ENCODE measurements around the gene RNGTT. TPM values are rescaled to one million over a fixed set of nuclear protein-coding genes. Genes with fewer than 3 reads are reported as not detected.
"Not testable (repeated sequence)": the region's sequence is repeated elsewhere in the genome, so short reads cannot be mapped to it uniquely, and the experiment has no call there.

RNGTT gene
- total RNA-seq, 3 donors from 2014 or later, result 8.4 to 11.6 (median 9.4) TPM

GRCh38 chr6:88952065-88952704, 11.2 kb downstream of the RNGTT start:
- Histone ChIP-seq H3K4me3 (no peak overlapping the region), H3K4me1 (ENCODE audit: low read depth) (no peaks in the 10 kb centered on the region), H3K36me3 (ENCODE audit: low read depth) (no peaks in the 10 kb centered on the region), H3K9me3 (peaks cover 15% of the 10 kb centered on the region)
- DNase-seq, result no peak
- intact Hi-C loops (cut with DNase I, micrococcal nuclease), result no loop called here
- TF ChIP-seq, protein P1, sequence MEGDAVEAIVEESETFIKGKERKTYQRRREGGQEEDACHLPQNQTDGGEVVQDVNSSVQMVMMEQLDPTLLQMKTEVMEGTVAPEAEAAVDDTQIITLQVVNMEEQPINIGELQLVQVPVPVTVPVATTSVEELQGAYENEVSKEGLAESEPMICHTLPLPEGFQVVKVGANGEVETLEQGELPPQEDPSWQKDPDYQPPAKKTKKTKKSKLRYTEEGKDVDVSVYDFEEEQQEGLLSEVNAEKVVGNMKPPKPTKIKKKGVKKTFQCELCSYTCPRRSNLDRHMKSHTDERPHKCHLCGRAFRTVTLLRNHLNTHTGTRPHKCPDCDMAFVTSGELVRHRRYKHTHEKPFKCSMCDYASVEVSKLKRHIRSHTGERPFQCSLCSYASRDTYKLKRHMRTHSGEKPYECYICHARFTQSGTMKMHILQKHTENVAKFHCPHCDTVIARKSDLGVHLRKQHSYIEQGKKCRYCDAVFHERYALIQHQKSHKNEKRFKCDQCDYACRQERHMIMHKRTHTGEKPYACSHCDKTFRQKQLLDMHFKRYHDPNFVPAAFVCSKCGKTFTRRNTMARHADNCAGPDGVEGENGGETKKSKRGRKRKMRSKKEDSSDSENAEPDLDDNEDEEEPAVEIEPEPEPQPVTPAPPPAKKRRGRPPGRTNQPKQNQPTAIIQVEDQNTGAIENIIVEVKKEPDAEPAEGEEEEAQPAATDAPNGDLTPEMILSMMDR (IDR thresholded peaks at IDR 0.05), result no peak
- ATAC-seq, result no peak

- no peak for ATAC-seq
- no peak for DNase-seq
Measured at GRCh38 chr6:88945415-88946008, 17.9 kb downstream of the RNGTT start.

GRCh38 chr6:88933521-88933920, 29.9 kb downstream of the RNGTT start:
- no peak overlapping the region for H3K4me3 ChIP-seq
- no peak for DNase-seq
- no peak for ATAC-seq
- TF ChIP-seq, protein P1 (IDR thresholded peaks at IDR 0.05), result no peak
- intact Hi-C loops (cut with DNase I, micrococcal nuclease), result no loop called here
- H3K36me3 ChIP-seq (ENCODE audit: low read depth), result no peaks in the 10 kb centered on the region
- peaks cover 13% of the 10 kb centered on the region for H3K9me3 ChIP-seq
- no peaks in the 10 kb centered on the region for H3K4me1 ChIP-seq (ENCODE audit: low read depth)

More at GRCh38 chr6:88945415-88946008, 17.9 kb downstream of the RNGTT start:
- no peaks in the 10 kb centered on the region for H3K9me3 ChIP-seq
- H3K4me3 ChIP-seq, result no peak overlapping the region
- H3K36me3 ChIP-seq (ENCODE audit: low read depth), result no peaks in the 10 kb centered on the region
- intact Hi-C loops (cut with DNase I, micrococcal nuclease), result no loop called here
- no peaks in the 10 kb centered on the region for H3K4me1 ChIP-seq (ENCODE audit: low read depth)
- TF ChIP-seq, protein P1 (IDR thresholded peaks at IDR 0.05), result no peak

DNA sequence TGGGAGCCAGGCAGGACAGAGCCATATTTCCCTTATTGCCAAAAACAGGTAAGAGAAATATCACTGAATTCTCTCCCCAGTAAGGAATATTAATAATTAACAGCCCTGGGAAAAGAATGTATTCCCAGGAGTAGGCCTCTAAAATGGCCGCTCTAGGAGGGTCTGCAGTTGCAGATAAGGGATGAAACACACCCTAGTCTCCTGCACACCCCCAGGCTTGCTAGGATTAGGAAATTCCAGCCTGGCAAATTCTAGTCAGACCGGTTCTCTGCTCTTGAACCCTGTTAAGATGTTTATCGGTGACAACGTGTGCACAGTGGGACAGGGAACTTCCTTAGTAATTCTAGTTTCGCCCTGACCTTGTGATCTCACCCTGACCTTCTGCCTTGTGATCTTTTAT, 31.4 kb downstream of the RNGTT start:
- H3K36me3 ChIP-seq (ENCODE audit: low read depth); H3K4me1 ChIP-seq (ENCODE audit: low read depth); ATAC-seq; DNase-seq; intact Hi-C loops (cut with DNase I, micrococcal nuclease); H3K4me3 ChIP-seq: not testable (repeated sequence)
- peaks cover 13% of the 10 kb centered on the region for H3K9me3 ChIP-seq

GRCh38 chr6:88922775-88923548, 40.5 kb downstream of the RNGTT start:
- no peak for DNase-seq
- Histone ChIP-seq H3K4me3 (no peak overlapping the region), H3K36me3 (ENCODE audit: low read depth) (no peaks in the 10 kb centered on the region), H3K4me1 (ENCODE audit: low read depth) (no peaks in the 10 kb centered on the region), H3K9me3 (no peaks in the 10 kb centered on the region)
- TF ChIP-seq, protein P1 (IDR thresholded peaks at IDR 0.05), result no peak
- intact Hi-C loops (cut with DNase I, micrococcal nuclease), result no loop called here
- no peak for ATAC-seq

- ATAC-seq (no peak), DNase-seq (no peak)
- intact Hi-C loops (cut with DNase I, micrococcal nuclease), result no loop called here
Measured at GRCh38 chr6:88921734-88922133, 41.7 kb downstream of the RNGTT start.

More at GRCh38 chr6:88921734-88922133, 41.7 kb downstream of the RNGTT start:
- no peak overlapping the region for H3K4me3 ChIP-seq
- H3K36me3 ChIP-seq (ENCODE audit: low read depth), result no peaks in the 10 kb centered on the region
- TF ChIP-seq, protein P1 (IDR thresholded peaks at IDR 0.05), result no peak
- no peaks in the 10 kb centered on the region for H3K9me3 ChIP-seq
- no peaks in the 10 kb centered on the region for H3K4me1 ChIP-seq (ENCODE audit: low read depth)
